ENCODE measurements around the gene MBP.

Gene MBP

GRCh38 chr18:77110400-77110799 lies 22.2 kb downstream of the MBP start:
- no peak for TF ChIP-seq CTCF (IDR thresholded peaks at IDR 0.05; ENCODE audit: insufficient read depth, low read length, missing control alignments)
- ChIA-PET CTCF (interaction anchor here (0.8 to 1.4 kb wide), 3 partner anchors 8 to 13 kb away, joined by 3 to 4 read pairs (median 3); no protein-coding TSS in a partner anchor), POLR2A (no interaction called here)
- H3K4me3 ChIP-seq (ENCODE audit: low read depth, low read length), result no peak overlapping the region
- no peak for DNase-seq (ENCODE audit: low read depth, low spot score)

- no peak for TF ChIP-seq CTCF (IDR thresholded peaks at IDR 0.05; ENCODE audit: insufficient read depth, low read length, missing control alignments)
- DNase-seq (ENCODE audit: low read depth, low spot score), result no peak
- ChIA-PET CTCF (interaction anchor here (1.3 to 1.8 kb wide), 3 partner anchors 9 to 110 kb away, joined by 3 to 9 read pairs (median 4); no protein-coding TSS in a partner anchor), POLR2A (no interaction called here)
- no peak overlapping the region for H3K4me3 ChIP-seq (ENCODE audit: low read depth, low read length)
These were observed 22.9 kb downstream of the MBP start for GRCh38 chr18:77109648-77110019.

- ChIA-PET CTCF (interaction anchor here (1.2 to 1.8 kb wide), 5 partner anchors 9 to 109 kb away, joined by 3 to 9 read pairs (median 6); no protein-coding TSS in a partner anchor), POLR2A (no interaction called here)
- no peak overlapping the region; the same call in 1 of the 2 replicates for H3K4me3 ChIP-seq (ENCODE audit: low read depth, low read length)
- no peak for TF ChIP-seq CTCF (IDR thresholded peaks at IDR 0.05; ENCODE audit: insufficient read depth, low read length, missing control alignments)
- no peak for DNase-seq (ENCODE audit: low read depth, low spot score)
These were observed 23.5 kb downstream of the MBP start for GRCh38 chr18:77108821-77109647.

GRCh38 chr18:77108001-77108692 lies 24.4 kb downstream of the MBP start:
- peak overlapping the region; percentile 36 for H3K4me3 ChIP-seq (ENCODE audit: low read depth, low read length)
- ChIA-PET CTCF (interaction anchor here (0.8 to 1.8 kb wide), 4 partner anchors 11 to 108 kb away, joined by 3 to 9 read pairs (median 6); no protein-coding TSS in a partner anchor), POLR2A (no interaction called here)
- no peak for TF ChIP-seq CTCF (IDR thresholded peaks at IDR 0.05; ENCODE audit: insufficient read depth, low read length, missing control alignments)
- DNase-seq (ENCODE audit: low read depth, low spot score), result peak; percentile 72

- POLR2A ChIA-PET, result no interaction called here
- no peak for TF ChIP-seq CTCF (IDR thresholded peaks at IDR 0.05; ENCODE audit: insufficient read depth, low read length, missing control alignments)
These were observed 25.3 kb downstream of the MBP start for GRCh38 chr18:77107292-77107691.

GRCh38 chr18:77106331-77106730 lies 26.3 kb downstream of the MBP start:
- ChIA-PET POLR2A (no interaction called here), CTCF (no interaction called here)
- no peak for DNase-seq (ENCODE audit: low read depth, low spot score)
- no peak overlapping the region for H3K4me3 ChIP-seq (ENCODE audit: low read depth, low read length)
- no peak for TF ChIP-seq CTCF (IDR thresholded peaks at IDR 0.05; ENCODE audit: insufficient read depth, low read length, missing control alignments)

More at GRCh38 chr18:77107292-77107691, 25.3 kb downstream of the MBP start:
- H3K4me3 ChIP-seq (ENCODE audit: low read depth, low read length), result no peak overlapping the region
- no peak for DNase-seq (ENCODE audit: low read depth, low spot score)
- CTCF ChIA-PET, result interaction anchor here (0.7 to 1.4 kb wide), 3 partner anchors 37 to 103 kb away, joined by 3 to 6 read pairs (median 4); no protein-coding TSS in a partner anchor

Data from AG04449 (cell line).